Upper lobe of left lung (tissue), 4 donors: ENCODE measurements around the gene ENAH.

Experiments
- CTCF ChIP-seq, 6 experiments: fragments of 450-650 bp in 4 of 6; fragments of 200-600 bp in 2 of 6; sonication (generic) in 2 of 6; IDR thresholded peaks; one replicate each; pipeline ENCODE4 v1.5.1; 2016 to 2019; ENCODE audit warnings: antibody characterized with exemption in 6 of 6
- EP300 ChIP-seq, 4 donors: sonication (generic); formaldehyde crosslinking; IDR thresholded peaks; one replicate each; pipeline ENCODE4 v1.5.1; 2017; ENCODE audit warnings: antibody characterized with exemption in 4 of 4, control low read depth in 2 of 4
- POLR2A ChIP-seq, 4 donors: fragments of 450-650 bp; IDR thresholded peaks; one replicate each; pipeline ENCODE4 v1.5.1; 2016 to 2017; ENCODE audit warnings: antibody characterized with exemption in 4 of 4, mild to moderate bottlenecking in 2 of 4
- POLR2AphosphoS5 ChIP-seq, 2 donors: sonication (generic); formaldehyde crosslinking; IDR thresholded peaks; one replicate each; pipeline ENCODE4 v1.5.1; 2017; ENCODE audit warnings: antibody characterized with exemption in 2 of 2

- TF ChIP-seq EP300 (IDR thresholded peaks at IDR 0.05) (no peak), CTCF (IDR thresholded peaks at IDR 0.05) (no peak), POLR2A (IDR thresholded peaks at IDR 0.05) (no peak), POLR2AphosphoS5 (IDR thresholded peaks at IDR 0.05) (no peak)
Observed at GRCh38 chr1:225488676-225489075, 164.2 kb downstream of the ENAH start.
